Lower lobe of right lung (tissue), 2 donors: Measurements from ENCODE around the gene IL3. TPM values are rescaled to one million over a fixed set of nuclear protein-coding genes. Genes with fewer than 3 reads are reported as not detected.

Source experiments
- ATAC-seq, 2 donors: fragments of 200-7000 bp; cut with Tn5 transposase; one replicate each; pipeline ENCODE4 v1.9.1; 2020 to 2022; ENCODE audit warnings: mild to moderate bottlenecking in 2 of 2, moderate library complexity in 2 of 2
- DNase-seq: peaks from one replicate; pipeline ENCODE4 v3.0.0-alpha.2; 2020
- H3K27ac ChIP-seq: fragments of 200-600 bp; one replicate; pipeline ENCODE4 v1.8.0; 2022
- H3K27me3 ChIP-seq: fragments of 200-600 bp; one replicate; pipeline ENCODE4 v1.8.0; 2022; ENCODE audit warnings: low read depth
- H3K36me3 ChIP-seq: fragments of 200-600 bp; one replicate; pipeline ENCODE4 v1.8.0; 2022; ENCODE audit warnings: mild to moderate bottlenecking
- H3K4me1 ChIP-seq: fragments of 200-600 bp; one replicate; pipeline ENCODE4 v1.8.0; 2022
- H3K4me3 ChIP-seq: fragments of 200-600 bp; one replicate; pipeline ENCODE4 v1.8.0; 2022; ENCODE audit warnings: mild to moderate bottlenecking
- H3K9me3 ChIP-seq: fragments of 200-600 bp; one replicate; pipeline ENCODE4 v1.8.0; 2022
- intact Hi-C: fragments of 100-400 bp; cut with DNase I; formaldehyde crosslinking; loops from one replicate; pipeline ENCODE4 v1.11.0; 2022
- total RNA-seq: library from RNA; stranded (reverse); fragmentation: NEBNext Ultra II Directional; extraction: Animal tissue kit (Norgen Biotek cat#: 25700); gene quantifications from one replicate; pipeline ENCODE4 v1.2.1, GENCODE V29; 2021
- TF ChIP-seq, protein P1 (sequence below): fragments of 200-600 bp; IDR thresholded peaks from one replicate; pipeline ENCODE4 v1.8.0; 2022; ENCODE audit warnings: antibody characterized with exemption, mild to moderate bottlenecking
- donor health status: DM: no; HTN: yes; CAD: no; lungs with severe emphysema.

Gene IL3
- total RNA-seq, 1 donor from 2014 or later, result not detected

DNA sequence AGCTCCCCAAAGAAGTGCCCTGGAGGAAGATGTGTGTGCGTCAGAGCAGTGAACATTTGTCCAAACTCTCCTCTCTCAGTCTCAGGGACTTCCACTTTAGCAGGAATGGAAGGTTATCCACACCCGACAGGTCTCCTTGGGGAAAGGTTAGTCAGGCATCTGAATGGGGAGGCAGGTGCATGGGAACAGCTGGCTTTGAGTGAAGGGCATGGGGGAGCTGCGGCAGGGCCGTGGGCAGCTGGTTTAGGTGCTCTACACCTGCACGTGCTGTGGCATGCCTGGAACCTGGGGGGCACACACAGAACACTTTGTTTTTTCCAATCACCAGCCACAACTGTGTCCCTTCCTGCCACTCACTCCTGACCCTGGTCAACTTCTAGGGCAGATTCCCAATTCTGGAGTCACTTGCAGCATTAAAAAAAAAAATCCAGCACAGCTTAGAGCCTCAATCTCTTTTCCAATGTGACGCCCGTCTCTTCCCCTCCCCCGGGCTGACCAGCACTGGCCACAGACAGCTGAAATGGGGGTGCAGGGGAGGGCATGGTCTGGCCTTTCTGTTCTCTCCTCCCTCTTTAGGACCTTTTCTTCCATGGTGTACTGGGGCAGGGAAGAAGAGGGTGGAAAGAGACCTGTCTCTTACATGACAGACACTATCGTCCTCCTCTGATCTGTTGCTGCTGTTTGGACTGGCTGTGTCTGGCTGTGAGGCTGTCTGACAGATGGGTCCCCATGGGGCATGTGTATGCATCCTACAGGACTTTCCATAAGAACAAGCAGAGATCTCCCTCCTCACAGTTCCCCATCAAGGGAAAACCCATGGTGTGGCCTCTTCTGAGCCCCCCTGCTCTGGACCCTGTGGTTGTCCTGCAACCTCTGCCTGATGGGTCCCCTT, 9.5 kb upstream of the IL3 start:
- intact Hi-C loops, result no loop called here
- no peaks in the 10 kb centered on the region for H3K36me3 ChIP-seq
- TF ChIP-seq, protein P1, sequence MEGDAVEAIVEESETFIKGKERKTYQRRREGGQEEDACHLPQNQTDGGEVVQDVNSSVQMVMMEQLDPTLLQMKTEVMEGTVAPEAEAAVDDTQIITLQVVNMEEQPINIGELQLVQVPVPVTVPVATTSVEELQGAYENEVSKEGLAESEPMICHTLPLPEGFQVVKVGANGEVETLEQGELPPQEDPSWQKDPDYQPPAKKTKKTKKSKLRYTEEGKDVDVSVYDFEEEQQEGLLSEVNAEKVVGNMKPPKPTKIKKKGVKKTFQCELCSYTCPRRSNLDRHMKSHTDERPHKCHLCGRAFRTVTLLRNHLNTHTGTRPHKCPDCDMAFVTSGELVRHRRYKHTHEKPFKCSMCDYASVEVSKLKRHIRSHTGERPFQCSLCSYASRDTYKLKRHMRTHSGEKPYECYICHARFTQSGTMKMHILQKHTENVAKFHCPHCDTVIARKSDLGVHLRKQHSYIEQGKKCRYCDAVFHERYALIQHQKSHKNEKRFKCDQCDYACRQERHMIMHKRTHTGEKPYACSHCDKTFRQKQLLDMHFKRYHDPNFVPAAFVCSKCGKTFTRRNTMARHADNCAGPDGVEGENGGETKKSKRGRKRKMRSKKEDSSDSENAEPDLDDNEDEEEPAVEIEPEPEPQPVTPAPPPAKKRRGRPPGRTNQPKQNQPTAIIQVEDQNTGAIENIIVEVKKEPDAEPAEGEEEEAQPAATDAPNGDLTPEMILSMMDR, result no peak
- ATAC-seq, result no peak
- no peak for DNase-seq
- H3K27me3 ChIP-seq, result peaks cover 5% of the 10 kb centered on the region
- no peaks in the 10 kb centered on the region for H3K4me1 ChIP-seq
- no peak overlapping the region for H3K27ac ChIP-seq
- no peaks in the 10 kb centered on the region for H3K9me3 ChIP-seq
- no peak overlapping the region for H3K4me3 ChIP-seq

DNA sequence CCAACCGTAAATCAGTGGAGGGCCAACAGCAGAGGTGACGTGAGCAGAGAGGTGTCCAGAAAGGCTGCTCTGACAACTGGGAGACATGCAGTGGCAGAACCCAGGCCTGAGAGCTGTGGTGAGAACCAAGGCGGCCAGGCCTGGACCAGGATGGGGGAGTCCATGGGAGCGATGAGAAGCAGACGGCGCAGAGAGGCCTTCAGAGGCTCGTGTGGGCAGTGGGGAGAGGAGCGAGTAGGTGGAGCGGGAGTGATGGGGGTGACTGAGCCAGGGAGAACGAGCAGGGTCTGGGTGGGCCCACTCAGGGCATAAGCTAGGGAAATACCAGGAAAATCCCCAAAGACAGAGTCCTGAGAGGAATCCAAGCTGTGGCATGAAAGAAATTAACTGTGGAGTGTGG, 7.9 kb upstream of the IL3 start:
- ATAC-seq (no peak), DNase-seq (no peak)
- no peaks in the 10 kb centered on the region for H3K4me1 ChIP-seq
- intact Hi-C loops, result no loop called here
- H3K36me3 ChIP-seq, result no peaks in the 10 kb centered on the region
- no peaks in the 10 kb centered on the region for H3K9me3 ChIP-seq
- no peak overlapping the region for H3K27ac ChIP-seq
- TF ChIP-seq, protein P1, result no peak
- H3K27me3 ChIP-seq, result peaks cover 5% of the 10 kb centered on the region
- H3K4me3 ChIP-seq, result no peak overlapping the region

DNA sequence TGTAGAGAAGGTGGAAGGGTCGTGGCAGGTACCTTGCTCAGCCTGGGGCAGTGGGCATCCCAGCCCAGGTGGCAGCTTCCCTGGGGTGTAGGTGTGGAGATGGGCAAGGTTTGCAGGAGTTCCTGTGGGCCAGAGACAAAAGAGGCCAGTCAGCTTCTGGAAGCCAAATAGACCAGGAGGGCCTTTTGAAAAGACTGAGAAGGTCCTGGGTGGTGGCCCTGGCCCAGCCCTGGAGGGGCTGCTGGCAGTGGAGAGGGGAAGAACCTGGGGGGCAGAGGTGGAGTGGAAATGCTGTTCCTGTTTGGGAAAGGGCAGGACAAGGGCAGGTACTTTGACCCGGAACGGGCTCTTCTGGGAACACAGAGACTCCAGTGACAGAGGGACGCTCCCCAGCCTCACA, 7.0 kb upstream of the IL3 start:
- peaks cover 5% of the 10 kb centered on the region for H3K27me3 ChIP-seq
- DNase-seq, result no peak
- TF ChIP-seq, protein P1, result no peak

DNA sequence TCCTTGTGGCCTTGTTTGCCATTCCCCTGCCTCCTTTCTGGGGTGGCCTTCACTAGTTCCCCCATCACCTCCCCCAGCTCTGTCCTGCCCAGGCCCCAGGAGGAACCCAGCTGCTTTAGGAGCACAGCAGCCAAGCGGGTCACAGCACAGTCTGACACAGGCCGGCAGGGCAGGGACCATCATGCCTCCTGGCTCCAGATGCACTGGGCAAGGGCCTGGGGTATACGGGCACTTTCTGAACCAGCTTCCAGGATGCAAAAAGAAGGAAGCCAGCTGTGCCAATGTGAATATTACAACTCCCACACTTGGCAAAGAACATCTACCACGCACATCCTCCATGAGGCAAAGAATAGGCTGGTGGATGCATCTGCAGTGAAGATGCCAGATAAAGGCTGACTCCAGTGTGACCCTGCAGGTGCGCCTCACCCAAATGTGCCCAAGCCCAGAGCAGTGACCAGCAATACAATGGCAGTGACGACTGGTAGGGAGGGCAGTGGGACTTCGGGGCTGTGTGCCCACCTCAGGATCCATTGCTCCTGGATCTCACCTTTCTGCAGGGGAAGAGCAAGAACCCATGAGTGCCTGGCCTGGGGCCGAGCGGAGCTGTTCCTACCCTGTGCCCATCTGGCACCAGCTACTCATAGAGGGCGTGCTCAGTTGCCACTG, 6.3 kb upstream of the IL3 start:
- no peak overlapping the region for H3K27ac ChIP-seq
- no peaks in the 10 kb centered on the region for H3K4me1 ChIP-seq
- H3K36me3 ChIP-seq, result no peaks in the 10 kb centered on the region
- intact Hi-C loops, result no loop called here
- ATAC-seq (no peak), DNase-seq (no peak)
- no peak overlapping the region for H3K4me3 ChIP-seq
- no peaks in the 10 kb centered on the region for H3K9me3 ChIP-seq
- peaks cover 5% of the 10 kb centered on the region for H3K27me3 ChIP-seq
- TF ChIP-seq, protein P1, result no peak

More for the DNA sequence above, 7.0 kb upstream of the IL3 start:
- Histone ChIP-seq H3K4me1 (no peaks in the 10 kb centered on the region), H3K27ac (no peak overlapping the region), H3K9me3 (no peaks in the 10 kb centered on the region), H3K4me3 (no peak overlapping the region), H3K36me3 (no peaks in the 10 kb centered on the region)
- intact Hi-C loops, result no loop called here
- ATAC-seq, result no peak

DNA sequence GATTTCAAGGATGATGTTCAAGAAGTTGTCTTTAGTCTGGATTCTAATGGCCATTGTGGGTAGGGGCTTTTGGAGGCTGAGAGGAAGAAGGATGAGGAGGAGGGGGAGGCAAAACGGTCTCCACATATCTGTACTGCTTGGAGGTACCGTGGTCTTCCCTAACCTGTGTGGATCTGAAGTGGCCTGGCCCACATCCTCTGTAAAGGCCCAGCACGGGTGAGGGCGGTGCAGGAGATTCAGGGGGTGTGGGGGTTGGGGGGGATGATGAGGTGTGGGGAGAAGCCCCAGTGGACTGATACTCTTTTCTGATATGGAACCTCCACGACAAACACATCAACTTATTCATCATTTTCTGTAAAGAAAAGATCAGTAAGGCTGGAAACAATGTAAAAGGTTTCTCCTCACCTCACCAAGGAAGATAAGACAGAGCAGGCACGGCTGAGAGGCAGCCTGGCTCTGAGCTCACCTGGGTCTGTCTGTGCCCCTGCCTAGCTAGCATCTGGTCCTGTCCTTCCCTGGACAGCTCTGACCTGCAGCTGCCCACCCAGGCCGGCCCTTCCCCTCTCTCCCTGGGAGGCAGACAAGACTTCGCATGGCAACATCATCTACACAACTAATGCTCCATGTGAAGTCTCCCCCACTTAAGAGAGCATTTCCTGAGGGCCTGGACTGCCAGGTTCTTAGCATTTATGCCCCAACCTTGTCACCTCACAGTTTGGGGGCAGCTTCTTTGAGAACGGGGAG, 5.6 kb upstream of the IL3 start:
- Histone ChIP-seq H3K9me3 (no peaks in the 10 kb centered on the region), H3K27ac (no peak overlapping the region), H3K4me3 (no peak overlapping the region), H3K36me3 (no peaks in the 10 kb centered on the region), H3K4me1 (no peaks in the 10 kb centered on the region), H3K27me3 (peaks cover 5% of the 10 kb centered on the region)
- TF ChIP-seq, protein P1, result no peak
- intact Hi-C loops, result no loop called here
- no peak for DNase-seq
- ATAC-seq, result no peak
